Stimulated activated naive CD8-positive, alpha-beta T cell treated with anti-CD3 and anti-CD28 coated beads, Interleukin-15, amount 100 ng/mL, for 72 hours (primary cell): Measurements from ENCODE around the gene BCORL1.

Source experiments
- ATAC-seq: fragments of 150-1000 bp; cut with Tn5 transposase; 2 replicates; pipeline ENCODE4 v1.10.0; 2021; ENCODE audit warnings: mild to moderate bottlenecking, moderate library complexity
- DNase-seq, 2 donors: peaks; one replicate each; pipeline ENCODE4 v3.0.0; 2021 to 2022
- H3K27ac Mint-ChIP-seq, 2 donors: one replicate each; pipeline ENCODE4 v1.8.0; 2022; ENCODE audit warnings: mild to moderate bottlenecking in 2 of 2, mixed read lengths in 2 of 2, moderate library complexity in 2 of 2
- H3K27me3 Mint-ChIP-seq: one replicate; pipeline ENCODE4 v1.8.0; 2022; ENCODE audit warnings: mixed read lengths
- H3K4me1 Mint-ChIP-seq: one replicate; pipeline ENCODE4 v1.8.0; 2022; ENCODE audit warnings: mild to moderate bottlenecking, mixed read lengths
- H3K4me3 Mint-ChIP-seq, 2 donors: one replicate each; pipeline ENCODE4 v1.8.0; 2022; ENCODE audit warnings: mild to moderate bottlenecking in 2 of 2, mixed read lengths in 2 of 2, moderate library complexity in 1 of 2
- H3K9me3 Mint-ChIP-seq, 2 donors: one replicate each; pipeline ENCODE4 v1.8.0; 2022; ENCODE audit warnings: mixed read lengths in 2 of 2

Gene BCORL1

DNA sequence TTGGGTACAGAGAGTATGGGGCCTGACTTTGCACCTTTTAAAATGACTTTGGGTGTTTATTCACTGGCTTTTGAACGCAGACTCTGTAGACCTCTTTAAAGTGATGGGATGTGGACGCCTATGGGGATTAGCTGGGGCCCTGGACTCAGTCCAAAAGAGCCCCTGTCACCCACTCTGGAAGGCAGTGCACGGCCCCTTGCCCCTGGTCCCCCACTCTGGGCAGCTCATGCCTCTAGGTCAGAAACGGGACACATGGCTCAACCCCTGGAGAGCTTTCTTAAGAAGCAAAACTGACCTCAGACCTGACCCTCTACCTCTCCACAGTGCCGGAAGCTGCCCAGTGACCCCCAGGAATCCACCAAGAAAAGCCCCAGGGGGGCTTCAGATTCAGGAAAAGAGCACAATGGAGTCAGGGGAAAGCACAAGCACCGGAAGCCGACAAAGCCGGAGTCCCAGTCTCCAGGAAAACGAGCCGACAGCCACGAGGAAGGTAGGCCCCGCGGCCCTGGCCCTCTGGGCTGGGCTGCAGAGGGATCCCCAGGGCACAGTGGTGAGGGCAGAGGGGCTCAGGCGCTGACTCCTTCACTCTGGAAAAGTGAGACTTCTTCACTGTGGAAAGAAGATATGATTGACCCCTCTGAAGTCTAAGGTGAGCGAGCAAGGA is 38.4 kb downstream of the BCORL1 start:
- peaks cover 10% of the 10 kb centered on the region for H3K4me1 Mint-ChIP-seq
- no peak overlapping the region for H3K4me3 Mint-ChIP-seq

DNA sequence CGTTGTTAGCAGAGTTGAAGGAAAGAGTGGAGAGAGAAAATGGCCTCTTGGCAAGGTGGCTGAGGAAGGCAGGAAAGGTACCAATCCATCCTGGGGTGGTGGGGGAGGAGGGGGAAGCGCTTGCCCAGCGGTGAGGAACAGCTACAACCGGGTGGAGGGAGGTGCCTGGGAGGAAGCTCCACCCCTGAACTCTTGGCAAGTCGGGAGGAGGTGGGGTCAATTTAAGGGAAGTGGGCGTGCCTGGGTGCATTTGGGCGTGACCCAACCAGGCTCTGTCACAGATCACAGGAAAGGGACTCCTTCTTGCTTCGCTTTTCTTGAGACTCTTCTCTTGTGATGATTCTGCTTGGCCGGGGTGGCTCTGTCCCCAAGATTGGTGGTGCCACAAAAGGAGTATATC is 41.7 kb downstream of the BCORL1 start:
- peak; percentile 99 for ATAC-seq
- no peaks in the 10 kb centered on the region for H3K9me3 Mint-ChIP-seq
- H3K27me3 Mint-ChIP-seq = no peaks in the 10 kb centered on the region
- peak overlapping the region in 1 of 2 donors; percentile 77 for H3K27ac Mint-ChIP-seq
- peaks cover 10% of the 10 kb centered on the region for H3K4me1 Mint-ChIP-seq
- peak overlapping the region; percentile 41 to 66 for H3K4me3 Mint-ChIP-seq
- peak; percentile 52 to 75 for DNase-seq

More for the DNA sequence above, 38.4 kb downstream of the BCORL1 start:
- H3K27me3 Mint-ChIP-seq = no peaks in the 10 kb centered on the region
- H3K27ac Mint-ChIP-seq = no peak overlapping the region
- ATAC-seq = no peak
- no peaks in the 10 kb centered on the region for H3K9me3 Mint-ChIP-seq
- DNase-seq = no peak

DNA sequence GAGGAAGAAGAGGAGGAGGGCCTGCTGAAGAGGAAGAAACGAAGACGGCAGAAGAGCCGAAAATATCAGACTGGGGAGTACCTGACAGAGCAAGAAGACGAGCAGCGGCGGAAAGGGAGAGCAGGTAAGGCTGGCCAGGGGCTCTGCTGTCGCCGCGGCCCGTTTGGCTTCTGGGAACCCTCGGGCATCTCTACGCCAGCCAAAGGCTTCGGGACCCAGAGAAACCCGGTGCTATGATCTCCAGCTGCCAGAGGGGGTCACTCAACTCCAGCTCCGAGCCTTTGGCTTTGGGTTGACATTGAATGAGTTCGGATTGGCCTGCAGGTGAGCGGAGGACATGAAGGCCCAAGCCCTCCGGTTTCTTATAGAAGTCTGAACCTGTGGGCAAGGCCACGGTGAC is 42.8 kb downstream of the BCORL1 start:
- Mint-ChIP-seq H3K27me3 (no peaks in the 10 kb centered on the region), H3K4me1 (peaks cover 10% of the 10 kb centered on the region), H3K4me3 (no peak overlapping the region), H3K27ac (no peak overlapping the region), H3K9me3 (no peaks in the 10 kb centered on the region)
- no peak for DNase-seq
- ATAC-seq = no peak

DNA sequence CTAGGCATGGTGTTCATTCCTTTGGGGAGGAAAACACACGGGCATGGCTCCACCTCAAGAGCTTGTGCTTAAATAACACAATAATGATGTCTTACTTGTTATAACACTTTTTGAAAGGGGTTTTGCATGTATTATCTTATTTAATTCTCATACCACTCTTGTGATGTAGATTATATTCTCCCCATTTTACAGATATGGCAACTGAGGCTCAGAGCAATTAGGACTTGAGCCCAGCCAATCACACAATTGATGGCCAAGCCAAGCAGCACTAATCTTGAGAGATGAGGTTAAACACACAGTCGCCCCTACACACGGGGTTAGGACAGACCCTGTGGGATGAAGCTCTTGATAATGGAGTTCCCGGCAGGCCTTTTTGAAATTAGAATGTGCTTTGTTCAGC is 45.1 kb downstream of the BCORL1 start:
- no peaks in the 10 kb centered on the region for H3K27me3 Mint-ChIP-seq
- H3K9me3 Mint-ChIP-seq = no peaks in the 10 kb centered on the region
- DNase-seq (no peak), ATAC-seq (no peak)
- no peak overlapping the region for H3K27ac Mint-ChIP-seq
- H3K4me3 Mint-ChIP-seq = no peak overlapping the region
- peaks cover 10% of the 10 kb centered on the region for H3K4me1 Mint-ChIP-seq

DNA sequence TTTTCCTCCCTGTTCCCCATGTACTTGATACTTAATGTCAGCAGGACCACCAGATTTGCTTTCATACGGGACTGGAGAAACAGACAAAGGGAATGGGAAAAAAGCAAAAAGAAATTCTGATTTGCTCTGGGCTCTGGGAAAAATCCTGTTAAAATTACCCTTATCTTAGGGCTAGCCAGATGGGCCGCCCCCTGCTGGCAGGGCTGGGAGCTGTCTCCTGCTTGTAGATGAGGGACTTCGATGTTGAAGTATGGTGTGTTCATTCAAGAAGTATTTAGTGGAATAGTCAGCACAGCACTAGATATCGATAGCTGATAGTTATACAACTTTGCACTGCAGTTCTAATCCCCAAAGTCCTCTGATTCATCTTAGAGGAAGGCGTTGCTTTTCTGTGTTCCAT is 45.8 kb downstream of the BCORL1 start:
- Mint-ChIP-seq H3K4me3 (no peak overlapping the region), H3K4me1 (peaks cover 10% of the 10 kb centered on the region), H3K9me3 (no peaks in the 10 kb centered on the region), H3K27me3 (no peaks in the 10 kb centered on the region), H3K27ac (no peak overlapping the region)
- DNase-seq (peak; percentile 12 to 25), ATAC-seq (no peak)

DNA sequence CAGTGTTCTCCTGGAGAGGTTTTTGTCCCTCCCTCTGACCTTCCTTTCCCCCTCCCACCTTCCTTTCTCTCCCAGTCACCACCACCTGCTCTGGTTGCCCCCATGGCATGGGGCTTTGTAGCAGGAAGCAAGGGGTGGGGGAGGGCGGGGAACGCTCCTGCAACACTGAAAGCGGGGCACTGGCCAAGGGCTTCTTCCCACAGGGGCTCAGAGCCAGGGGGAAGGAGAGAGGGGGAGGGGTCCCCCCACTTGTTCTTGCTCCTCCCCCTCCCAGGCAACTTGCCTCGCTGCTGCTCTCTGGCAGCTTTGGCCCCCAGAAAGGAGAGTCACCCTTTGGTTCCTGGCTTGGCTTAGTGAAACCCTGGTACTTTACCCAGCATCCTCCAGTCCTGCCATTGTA is 48.4 kb downstream of the BCORL1 start:
- Mint-ChIP-seq H3K27ac (no peak overlapping the region), H3K9me3 (no peaks in the 10 kb centered on the region), H3K4me3 (no peak overlapping the region), H3K27me3 (no peaks in the 10 kb centered on the region), H3K4me1 (no peaks in the 10 kb centered on the region)
- no peak for DNase-seq
- no peak for ATAC-seq

DNA sequence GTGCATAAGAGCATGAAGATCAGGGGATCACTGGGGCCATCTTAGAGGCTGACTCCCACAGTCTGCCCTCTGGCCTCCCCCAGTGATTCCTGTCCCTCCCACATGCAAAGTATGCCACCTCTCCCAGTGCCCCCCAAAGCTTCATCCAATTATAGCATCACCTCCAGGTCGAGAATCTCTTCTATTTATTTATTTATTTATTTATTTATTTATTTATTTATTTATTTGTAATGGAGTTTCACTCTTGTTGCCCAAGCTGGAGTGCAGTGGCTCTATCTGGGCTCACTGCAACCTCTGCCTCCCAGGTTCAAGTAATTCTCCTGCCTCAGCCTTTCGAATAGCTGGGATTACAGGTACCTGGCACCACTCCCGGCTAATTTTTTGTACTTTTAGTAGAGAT is 50.1 kb downstream of the BCORL1 start:
- Mint-ChIP-seq H3K4me1 (no peaks in the 10 kb centered on the region), H3K4me3 (no peak overlapping the region), H3K27me3 (no peaks in the 10 kb centered on the region), H3K27ac (no peak overlapping the region), H3K9me3 (no peaks in the 10 kb centered on the region)
- ATAC-seq = no peak
- no peak for DNase-seq

DNA sequence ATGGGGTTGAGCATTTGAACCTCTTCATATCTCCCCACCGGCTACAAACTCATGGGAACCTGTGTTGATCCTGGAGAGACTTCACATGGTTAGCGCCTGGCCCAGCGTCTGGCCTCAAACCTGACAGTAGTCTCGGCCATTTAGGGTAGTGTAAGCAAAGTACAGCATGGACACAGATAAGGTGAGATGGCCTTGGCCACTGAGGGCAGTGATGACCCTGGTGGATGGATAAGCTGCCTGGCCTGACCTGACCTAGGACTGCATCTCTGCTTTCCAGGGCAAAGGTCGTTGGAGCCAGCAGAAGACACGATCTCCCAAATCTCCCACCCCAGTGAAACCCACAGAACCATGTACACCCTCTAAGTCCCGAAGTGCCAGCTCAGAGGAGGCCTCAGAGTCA is 51.7 kb downstream of the BCORL1 start:
- Mint-ChIP-seq H3K4me1 (no peaks in the 10 kb centered on the region), H3K4me3 (no peak overlapping the region), H3K27me3 (no peaks in the 10 kb centered on the region), H3K9me3 (no peaks in the 10 kb centered on the region), H3K27ac (no peak overlapping the region)
- DNase-seq (no peak), ATAC-seq (no peak)

DNA sequence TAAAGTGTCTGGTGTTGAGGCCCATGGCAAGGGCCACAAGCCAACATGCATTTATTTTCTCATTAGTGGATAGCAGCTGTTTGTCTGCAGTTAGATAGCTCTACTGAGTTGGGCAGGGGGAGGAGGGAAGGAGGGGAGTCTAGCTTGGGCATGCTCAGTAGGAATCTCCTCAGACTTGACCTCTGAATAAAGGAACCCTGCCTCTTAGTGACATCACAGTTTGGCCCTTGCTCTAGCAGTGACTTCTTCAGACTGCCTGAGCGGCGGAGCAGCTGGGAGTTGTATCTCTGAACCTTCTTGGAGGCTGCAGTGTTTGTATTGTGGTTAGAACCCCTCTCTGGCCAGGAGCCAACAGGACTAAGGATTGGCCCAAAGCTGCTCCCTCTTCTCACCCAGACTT is 57.4 kb downstream of the BCORL1 start:
- Mint-ChIP-seq H3K27me3 (no peaks in the 10 kb centered on the region), H3K4me1 (no peaks in the 10 kb centered on the region), H3K9me3 (no peaks in the 10 kb centered on the region), H3K27ac (no peak overlapping the region), H3K4me3 (no peak overlapping the region)
- no peak for DNase-seq
- ATAC-seq = no peak

DNA sequence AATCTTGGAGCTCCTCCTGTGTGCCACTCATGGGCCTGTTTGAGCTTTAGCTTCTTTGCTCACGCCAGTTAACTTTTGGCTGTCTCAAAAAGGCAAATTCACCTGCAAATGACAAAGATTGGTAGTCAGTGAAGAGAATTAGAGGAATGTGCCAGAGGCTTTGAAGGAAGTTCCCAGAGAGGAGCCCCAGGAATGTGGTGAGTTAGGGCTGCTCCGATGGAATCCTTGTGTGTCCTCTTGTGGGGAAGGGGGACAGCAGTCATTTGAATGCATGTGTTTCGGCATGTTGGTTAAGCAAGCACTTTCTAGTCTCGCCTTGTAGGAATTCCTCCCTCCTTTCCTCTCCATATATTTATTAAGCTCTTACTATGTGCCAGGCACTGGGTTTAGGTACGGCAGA is 65.0 kb downstream of the BCORL1 start:
- H3K4me1 Mint-ChIP-seq = no peaks in the 10 kb centered on the region
- H3K27ac Mint-ChIP-seq = no peak overlapping the region
- no peaks in the 10 kb centered on the region for H3K9me3 Mint-ChIP-seq
- no peak overlapping the region for H3K4me3 Mint-ChIP-seq
- no peaks in the 10 kb centered on the region for H3K27me3 Mint-ChIP-seq
- ATAC-seq (no peak), DNase-seq (no peak)

DNA sequence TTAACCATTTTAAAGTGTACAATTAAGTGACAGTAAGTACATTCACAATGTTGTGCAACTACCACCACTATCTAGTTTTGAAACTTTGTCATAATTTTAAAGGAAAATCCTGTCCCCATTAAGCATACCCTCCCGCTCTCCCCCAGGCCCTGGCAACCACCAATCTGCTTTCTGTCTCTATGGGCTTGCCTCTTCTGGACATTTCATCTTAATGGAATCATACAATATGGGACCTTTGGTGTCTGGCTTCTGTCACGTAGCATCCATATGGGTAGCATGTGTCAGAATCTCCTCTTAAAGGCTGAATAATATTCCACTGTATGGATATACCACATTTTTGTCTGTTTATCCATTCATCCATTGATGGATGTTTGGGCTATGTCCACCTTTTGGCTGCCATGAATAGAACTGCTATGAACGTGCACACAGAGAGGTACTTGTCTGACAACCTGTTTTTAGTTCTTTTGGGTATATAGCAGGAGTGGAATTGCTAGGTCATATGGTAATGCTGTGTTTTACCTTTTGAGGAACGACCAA is 66.3 kb downstream of the BCORL1 start:
- H3K27ac Mint-ChIP-seq = no peak overlapping the region
- H3K4me1 Mint-ChIP-seq = no peaks in the 10 kb centered on the region
- ATAC-seq (no peak), DNase-seq (no peak)
- no peak overlapping the region for H3K4me3 Mint-ChIP-seq
- H3K27me3 Mint-ChIP-seq = no peaks in the 10 kb centered on the region
- no peaks in the 10 kb centered on the region for H3K9me3 Mint-ChIP-seq

DNA sequence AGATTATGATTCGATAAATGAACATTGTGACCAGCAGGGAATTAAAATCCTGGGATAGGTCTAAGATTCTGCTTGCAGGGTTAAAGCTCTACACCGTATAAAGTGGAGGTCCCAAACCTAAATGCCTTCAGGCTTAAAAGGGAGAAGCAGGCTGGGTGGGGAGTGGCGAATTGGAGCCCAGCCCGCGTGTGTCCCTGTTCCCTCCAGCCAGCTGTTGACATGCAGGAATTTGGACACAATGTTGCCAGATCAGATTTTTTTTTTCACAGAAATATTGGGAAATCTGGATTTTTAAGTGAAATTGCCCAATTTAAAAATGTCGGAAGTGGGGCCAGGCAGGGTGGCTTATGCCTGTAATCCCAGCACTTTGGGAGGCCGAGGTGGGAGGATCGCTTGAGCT is 67.4 kb downstream of the BCORL1 start:
- Mint-ChIP-seq H3K27ac (no peak overlapping the region), H3K27me3 (no peaks in the 10 kb centered on the region)
- no peak for ATAC-seq

DNA sequence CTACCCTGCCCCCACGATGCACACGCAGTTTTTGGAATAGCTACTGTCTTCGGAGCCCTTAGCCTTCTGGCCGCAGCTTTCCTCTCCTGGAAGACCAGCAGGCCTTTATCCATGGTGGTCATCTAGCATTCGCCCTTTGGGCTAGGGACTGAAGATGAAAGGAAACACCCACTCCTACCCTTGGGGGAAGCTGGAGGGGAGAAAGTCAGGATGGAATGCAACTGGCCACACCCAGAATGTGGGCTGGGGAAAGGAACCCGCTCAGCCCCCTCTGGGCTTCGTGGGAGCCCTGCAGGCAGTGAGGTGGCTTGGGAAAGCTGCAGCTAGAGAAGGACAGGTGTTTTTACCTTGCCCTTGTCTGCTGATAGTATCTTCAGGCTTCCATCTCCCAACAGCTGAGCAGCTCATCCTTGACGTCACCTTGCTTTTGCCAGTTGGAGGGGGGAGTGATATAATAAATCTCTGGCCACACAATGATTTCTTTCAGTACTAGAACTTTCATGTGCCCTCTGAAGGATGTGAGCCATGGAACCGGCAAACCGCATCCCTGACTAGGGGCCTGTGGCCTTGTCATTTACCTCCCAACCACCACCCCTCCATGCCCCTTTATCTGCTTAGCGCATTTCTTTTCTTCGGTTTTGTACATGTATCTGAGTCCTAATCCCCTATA is 68.9 kb downstream of the BCORL1 start:
- Mint-ChIP-seq H3K4me1 (no peaks in the 10 kb centered on the region), H3K4me3 (no peak overlapping the region), H3K27ac (no peak overlapping the region), H3K27me3 (no peaks in the 10 kb centered on the region), H3K9me3 (no peaks in the 10 kb centered on the region)
- DNase-seq (no peak), ATAC-seq (no peak)

More for the DNA sequence above, 67.4 kb downstream of the BCORL1 start:
- Mint-ChIP-seq H3K4me1 (no peaks in the 10 kb centered on the region), H3K4me3 (no peak overlapping the region), H3K9me3 (no peaks in the 10 kb centered on the region)
- no peak for DNase-seq

DNA sequence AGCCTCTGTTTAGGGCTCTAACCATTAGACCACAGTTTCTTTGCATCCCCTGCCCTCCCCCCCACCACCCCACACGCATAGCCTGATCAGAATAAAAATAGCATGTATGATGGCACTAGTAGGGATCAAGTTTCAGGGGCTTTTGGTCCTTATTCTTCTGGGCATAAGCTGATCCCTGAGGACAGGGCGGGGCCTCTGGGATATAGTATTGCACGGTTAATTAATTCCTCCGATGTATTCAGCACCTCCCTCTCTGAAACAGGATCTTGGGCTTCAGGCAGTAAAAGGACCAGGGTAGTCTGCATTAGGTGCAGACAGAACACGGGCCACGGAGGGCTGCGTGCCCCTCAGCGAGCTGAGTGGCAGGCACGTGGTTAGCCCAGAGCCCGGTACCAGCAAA is 70.8 kb downstream of the BCORL1 start:
- peaks cover 5% of the 10 kb centered on the region for H3K4me1 Mint-ChIP-seq
- no peak for ATAC-seq
- no peak overlapping the region for H3K27ac Mint-ChIP-seq
- H3K9me3 Mint-ChIP-seq = no peaks in the 10 kb centered on the region
- no peak for DNase-seq
- no peaks in the 10 kb centered on the region for H3K27me3 Mint-ChIP-seq
- no peak overlapping the region for H3K4me3 Mint-ChIP-seq

DNA sequence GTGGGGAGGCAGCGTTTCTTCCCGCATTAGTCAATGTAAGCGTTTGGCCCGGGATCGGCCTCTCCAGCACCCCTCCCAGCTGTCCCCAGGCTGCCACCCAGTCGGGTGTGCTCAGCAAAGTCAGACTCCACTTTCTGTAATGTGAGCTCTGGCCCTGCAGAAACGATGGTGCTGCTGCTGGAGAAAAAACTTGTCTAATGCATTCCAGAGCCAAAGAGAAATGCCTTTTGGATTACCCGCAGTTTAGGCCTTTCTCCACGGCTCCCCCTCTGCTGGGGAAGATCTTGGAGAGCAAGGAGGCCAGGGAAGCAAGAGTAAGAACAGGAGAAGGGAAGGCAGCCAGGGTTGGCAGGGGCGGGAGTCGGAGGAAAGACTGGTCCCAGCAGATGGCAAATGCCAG is 72.7 kb downstream of the BCORL1 start:
- H3K27ac Mint-ChIP-seq = no peak overlapping the region
- no peaks in the 10 kb centered on the region for H3K9me3 Mint-ChIP-seq
- DNase-seq = no peak
- H3K27me3 Mint-ChIP-seq = no peaks in the 10 kb centered on the region
- no peak overlapping the region for H3K4me3 Mint-ChIP-seq
- peaks cover 6% of the 10 kb centered on the region for H3K4me1 Mint-ChIP-seq
- no peak for ATAC-seq

DNA sequence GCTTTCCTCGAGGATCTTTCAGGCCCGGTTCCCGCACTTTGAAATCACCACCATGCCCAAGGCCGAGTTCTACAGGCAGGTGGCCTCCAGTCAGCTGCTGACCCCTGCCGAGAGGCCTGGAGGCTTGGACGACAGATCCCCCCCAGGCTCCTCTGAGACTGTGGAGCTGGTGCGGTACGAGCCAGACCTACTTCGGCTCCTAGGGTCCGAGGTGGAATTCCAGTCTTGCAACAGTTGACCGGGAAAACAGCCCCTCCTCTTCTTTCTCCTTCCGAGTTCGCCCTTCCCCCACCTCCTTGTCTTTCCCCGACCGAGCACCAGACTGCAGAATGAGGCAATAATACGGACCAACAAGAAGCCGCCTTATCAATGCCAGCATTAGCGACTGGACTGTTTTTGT is 73.5 kb downstream of the BCORL1 start:
- Mint-ChIP-seq H3K27me3 (no peaks in the 10 kb centered on the region), H3K27ac (no peak overlapping the region), H3K4me1 (peaks cover 9% of the 10 kb centered on the region), H3K9me3 (no peaks in the 10 kb centered on the region), H3K4me3 (no peak overlapping the region)
- ATAC-seq (no peak), DNase-seq (no peak)

DNA sequence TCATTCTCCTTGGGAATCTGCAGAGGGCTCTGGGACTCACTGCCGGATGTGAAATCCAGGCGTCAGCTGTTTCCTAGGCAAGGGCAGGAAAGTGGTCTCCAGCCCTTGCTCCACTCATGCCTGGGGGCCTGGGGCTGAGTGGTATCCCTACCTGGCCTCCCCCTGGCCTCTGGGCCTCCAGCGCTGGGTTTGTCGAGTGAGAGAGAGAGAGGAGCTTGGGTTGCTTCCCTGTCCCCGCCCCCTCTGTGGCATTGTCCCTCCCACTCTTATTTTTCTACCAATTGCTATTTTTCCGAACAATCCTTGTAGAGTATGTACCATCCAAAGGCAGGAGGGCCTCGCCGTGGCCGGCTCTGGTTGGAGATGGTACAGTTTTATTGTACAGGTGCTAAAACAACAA is 74.8 kb downstream of the BCORL1 start:
- Mint-ChIP-seq H3K4me3 (no peak overlapping the region), H3K27ac (no peak overlapping the region), H3K4me1 (peaks cover 15% of the 10 kb centered on the region), H3K9me3 (no peaks in the 10 kb centered on the region), H3K27me3 (no peaks in the 10 kb centered on the region)
- ATAC-seq (no peak), DNase-seq (no peak)
